GM18520 (cell line): ENCODE measurements around the gene PUSL1.

Source experiments
- ATAC-seq: cut with Tn5 transposase; IDR thresholded peaks from one replicate; pipeline ENCODE4 v1.9.1; 2021; ENCODE audit not compliant: unreplicated experiment

Gene PUSL1

GRCh38 chr1:1335792-1336248, 27.4 kb downstream of the PUSL1 start:
- ATAC-seq = no peak

GRCh38 chr1:1336446-1336845, 28.0 kb downstream of the PUSL1 start:
- ATAC-seq = no peak

- no peak for ATAC-seq
These were observed 28.8 kb downstream of the PUSL1 start for GRCh38 chr1:1336931-1337792.

GRCh38 chr1:1337793-1338147, 29.4 kb downstream of the PUSL1 start:
- ATAC-seq = no peak

- ATAC-seq = no peak
These were observed 29.9 kb downstream of the PUSL1 start for GRCh38 chr1:1338278-1338677.

- no peak for ATAC-seq
These were observed 31.8 kb downstream of the PUSL1 start for GRCh38 chr1:1340185-1340584.

GRCh38 chr1:1340791-1341548, 32.6 kb downstream of the PUSL1 start:
- ATAC-seq = no peak

GRCh38 chr1:1341549-1342021, 33.2 kb downstream of the PUSL1 start:
- ATAC-seq = no peak

GRCh38 chr1:1342061-1342562, 33.7 kb downstream of the PUSL1 start:
- no peak for ATAC-seq

GRCh38 chr1:1342584-1343115, 34.3 kb downstream of the PUSL1 start:
- ATAC-seq = no peak

- ATAC-seq = no peak
These were observed 35.5 kb downstream of the PUSL1 start for GRCh38 chr1:1343811-1344421.

- no peak for ATAC-seq
These were observed 36.4 kb downstream of the PUSL1 start for GRCh38 chr1:1344655-1345361.

GRCh38 chr1:1345384-1345783, 37.0 kb downstream of the PUSL1 start:
- ATAC-seq = no peak

GRCh38 chr1:1345860-1346500, 37.6 kb downstream of the PUSL1 start:
- ATAC-seq = no peak

GRCh38 chr1:1346501-1346890, 38.1 kb downstream of the PUSL1 start:
- ATAC-seq = no peak

- ATAC-seq = no peak
These were observed 38.7 kb downstream of the PUSL1 start for GRCh38 chr1:1347026-1347595.

GRCh38 chr1:1347663-1348419, 39.4 kb downstream of the PUSL1 start:
- no peak for ATAC-seq

- ATAC-seq = no peak
These were observed 40.2 kb downstream of the PUSL1 start for GRCh38 chr1:1348420-1349255.
